22Rv1 (cell line): ENCODE data around the gene TNS1.

Experiments
- CTCF ChIP-seq: fragments of 450-650 bp; IDR thresholded peaks from 2 replicates; pipeline ENCODE4 v1.5.1; 2017; ENCODE audit warnings: mild to moderate bottlenecking
- ZFX ChIP-seq: fragments of 450-650 bp; IDR thresholded peaks from 2 replicates; pipeline ENCODE4 v1.6.1; 2017; ENCODE audit warnings: antibody characterized with exemption, borderline replicate concordance

DNA sequence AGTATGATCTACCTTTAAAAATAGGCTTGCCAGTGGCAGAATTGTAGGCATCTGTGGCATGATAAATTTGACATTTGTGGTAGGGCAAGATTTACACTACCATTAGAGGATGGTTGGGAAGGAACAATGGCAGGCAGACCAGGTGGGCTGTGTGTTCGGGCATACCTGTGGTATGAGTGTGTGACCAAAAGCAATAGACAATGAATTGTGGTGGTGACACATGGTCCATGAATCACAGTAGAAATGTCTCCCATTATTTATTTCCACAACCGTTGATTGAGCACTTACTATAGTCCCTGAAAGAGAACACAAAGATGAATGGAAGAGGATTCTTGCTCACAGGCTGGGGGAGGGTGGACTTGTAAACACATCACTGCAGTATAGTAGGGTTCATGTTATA, 36.4 kb upstream of the TNS1 start:
- TF ChIP-seq CTCF (no peak), ZFX (no peak)
